ENCODE results near the gene SNRK. TPM values are rescaled to one million over a fixed set of nuclear protein-coding genes. Genes with fewer than 3 reads are reported as not detected.

Gene SNRK
- total RNA-seq, 1 experiment from 2014 or later, result 53.3 TPM

DNA sequence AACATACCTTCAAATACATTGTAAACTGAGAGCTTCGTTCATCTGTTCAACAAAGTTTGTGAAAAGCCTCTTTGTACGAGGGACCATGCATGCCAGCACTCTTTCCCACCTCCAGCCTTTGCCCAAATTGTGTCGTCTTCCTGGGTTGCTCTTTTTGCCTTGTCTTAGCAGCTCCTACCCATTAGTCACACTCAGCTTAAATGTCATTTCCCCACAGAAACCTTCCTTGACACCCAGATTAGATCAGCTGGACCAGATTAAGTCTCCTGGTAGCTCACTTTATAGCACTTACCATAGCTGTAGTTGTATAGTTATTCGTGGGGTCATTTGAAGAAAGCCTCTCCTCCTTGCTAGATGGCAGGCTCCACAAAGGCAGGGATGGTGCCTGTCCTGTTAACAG is 24.1 kb upstream of the SNRK start:
- no peak overlapping the region for H3K4me2 ChIP-seq (ENCODE audit: low read length)
- no peak for TF ChIP-seq EZH2 (IDR thresholded peaks at IDR 0.05; ENCODE audit: low read length, unreplicated experiment)
- DNase-seq (no peak), ATAC-seq (no peak)
- ChIA-PET POLR2A (ENCODE audit: unreplicated experiment) (no interaction called here), CTCF (no interaction called here)
- no peaks in the 10 kb centered on the region for H4K20me1 ChIP-seq (ENCODE audit: low read length)
- H3K79me2 ChIP-seq (ENCODE audit: low read length), result no peaks in the 10 kb centered on the region
- no peak overlapping the region for H2AFZ ChIP-seq (ENCODE audit: low read length)
- H3K36me3 ChIP-seq (ENCODE audit: low read depth, low read length), result no peaks in the 10 kb centered on the region
- no peak overlapping the region for H3K27ac ChIP-seq (ENCODE audit: low read length)
- H3K4me3 ChIP-seq (ENCODE audit: low read length), result no peak overlapping the region
- H3K9me2 ChIP-seq (replicated peaks; ENCODE audit: low read length), result no peaks in the 10 kb centered on the region
- no peaks in the 10 kb centered on the region for H3K27me3 ChIP-seq (ENCODE audit: low read length)
- peaks cover 9% of the 10 kb centered on the region; the same call in 1 of the 2 replicates for H3K4me1 ChIP-seq (ENCODE audit: insufficient read depth, low read length)
- intact Hi-C loops (cut with micrococcal nuclease), result no loop called here
- no TSS peak for BruUV-seq (replicated peaks)
- H3K9me3 ChIP-seq (ENCODE audit: low read length), result no peaks in the 10 kb centered on the region
- H3K9ac ChIP-seq (ENCODE audit: low read length), result no peak overlapping the region
- no peaks in the 10 kb centered on the region for H3F3A ChIP-seq (ENCODE audit: low read length, unreplicated experiment)

DNA sequence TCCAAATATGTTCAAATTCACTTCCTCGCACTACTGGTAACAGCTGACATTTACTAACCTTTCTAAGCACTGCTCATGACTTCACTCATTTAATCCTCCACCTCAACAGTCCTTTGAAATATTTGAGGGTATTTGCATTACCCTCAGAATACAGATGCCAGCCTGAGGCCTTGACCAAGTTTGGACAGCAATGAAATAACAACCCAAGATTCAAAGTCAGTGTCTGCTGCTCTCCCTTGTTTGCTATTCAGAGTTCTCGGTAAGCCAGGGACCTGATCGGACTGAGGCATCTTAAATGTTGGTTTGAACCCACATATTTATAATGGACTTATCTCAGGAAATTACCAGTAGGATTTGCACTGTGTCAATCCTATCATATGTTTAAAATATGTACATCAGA is 19.9 kb upstream of the SNRK start:
- no peaks in the 10 kb centered on the region; the same call in 1 of the 2 replicates for H3K4me1 ChIP-seq (ENCODE audit: insufficient read depth, low read length)
- DNase-seq (no peak), ATAC-seq (no peak)
- H3K9me3 ChIP-seq (ENCODE audit: low read length), result no peaks in the 10 kb centered on the region
- H3K9ac ChIP-seq (ENCODE audit: low read length), result no peak overlapping the region
- no peak overlapping the region for H3K4me2 ChIP-seq (ENCODE audit: low read length)
- TF ChIP-seq EZH2 (IDR thresholded peaks at IDR 0.05; ENCODE audit: low read length, unreplicated experiment) (no peak), EZH2phosphoT487 (IDR thresholded peaks at IDR 0.05; ENCODE audit: borderline replicate concordance, low read length) (no peak)
- no peaks in the 10 kb centered on the region for H3K36me3 ChIP-seq (ENCODE audit: low read depth, low read length)
- H3K27ac ChIP-seq (ENCODE audit: low read length), result no peak overlapping the region
- H4K20me1 ChIP-seq (ENCODE audit: low read length), result no peaks in the 10 kb centered on the region
- H2AFZ ChIP-seq (ENCODE audit: low read length), result no peak overlapping the region
- intact Hi-C loops (cut with micrococcal nuclease), result no loop called here
- H3K9me2 ChIP-seq (replicated peaks; ENCODE audit: low read length), result no peaks in the 10 kb centered on the region
- ChIA-PET POLR2A (ENCODE audit: unreplicated experiment) (no interaction called here), CTCF (no interaction called here)
- H3K4me3 ChIP-seq (ENCODE audit: low read length), result no peak overlapping the region
- no TSS peak for BruUV-seq (replicated peaks)
- H3K27me3 ChIP-seq (ENCODE audit: low read length), result no peaks in the 10 kb centered on the region
- no peaks in the 10 kb centered on the region for H3K79me2 ChIP-seq (ENCODE audit: low read length)
- no peaks in the 10 kb centered on the region for H3F3A ChIP-seq (ENCODE audit: low read length, unreplicated experiment)

DNA sequence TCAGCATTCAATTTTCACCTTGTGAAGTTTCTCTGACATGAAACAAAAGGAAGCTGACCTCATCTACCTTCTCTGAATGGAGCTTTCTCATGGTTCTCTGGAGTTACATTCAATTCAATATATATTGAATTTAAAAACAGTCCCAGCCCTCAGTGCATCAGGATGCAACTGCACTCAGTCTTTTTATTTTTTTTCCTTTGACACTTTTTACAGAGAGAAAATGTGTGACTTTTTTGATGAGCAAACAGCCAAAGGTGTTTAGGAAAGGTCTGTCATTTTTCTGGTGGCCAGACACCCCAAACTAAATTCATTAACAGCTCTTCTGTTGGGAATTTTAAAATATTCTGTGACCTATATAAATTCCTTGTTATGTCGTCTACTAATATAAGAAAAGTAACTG is 19.3 kb upstream of the SNRK start:
- H3K4me2 ChIP-seq (ENCODE audit: low read length), result no peak overlapping the region
- no peak overlapping the region for H3K4me3 ChIP-seq (ENCODE audit: low read length)
- no peak overlapping the region for H3K9ac ChIP-seq (ENCODE audit: low read length)
- CTCF ChIA-PET, result no interaction called here
- no TSS peak for BruUV-seq (replicated peaks)
- TF ChIP-seq EZH2phosphoT487 (IDR thresholded peaks at IDR 0.05; ENCODE audit: borderline replicate concordance, low read length) (no peak), EZH2 (IDR thresholded peaks at IDR 0.05; ENCODE audit: low read length, unreplicated experiment) (no peak)
- TF ChIP-seq, protein P1, sequence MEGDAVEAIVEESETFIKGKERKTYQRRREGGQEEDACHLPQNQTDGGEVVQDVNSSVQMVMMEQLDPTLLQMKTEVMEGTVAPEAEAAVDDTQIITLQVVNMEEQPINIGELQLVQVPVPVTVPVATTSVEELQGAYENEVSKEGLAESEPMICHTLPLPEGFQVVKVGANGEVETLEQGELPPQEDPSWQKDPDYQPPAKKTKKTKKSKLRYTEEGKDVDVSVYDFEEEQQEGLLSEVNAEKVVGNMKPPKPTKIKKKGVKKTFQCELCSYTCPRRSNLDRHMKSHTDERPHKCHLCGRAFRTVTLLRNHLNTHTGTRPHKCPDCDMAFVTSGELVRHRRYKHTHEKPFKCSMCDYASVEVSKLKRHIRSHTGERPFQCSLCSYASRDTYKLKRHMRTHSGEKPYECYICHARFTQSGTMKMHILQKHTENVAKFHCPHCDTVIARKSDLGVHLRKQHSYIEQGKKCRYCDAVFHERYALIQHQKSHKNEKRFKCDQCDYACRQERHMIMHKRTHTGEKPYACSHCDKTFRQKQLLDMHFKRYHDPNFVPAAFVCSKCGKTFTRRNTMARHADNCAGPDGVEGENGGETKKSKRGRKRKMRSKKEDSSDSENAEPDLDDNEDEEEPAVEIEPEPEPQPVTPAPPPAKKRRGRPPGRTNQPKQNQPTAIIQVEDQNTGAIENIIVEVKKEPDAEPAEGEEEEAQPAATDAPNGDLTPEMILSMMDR (conservative IDR thresholded peaks at IDR 0.05; ENCODE audit: low read depth, low read length), result no peak
- H3K79me2 ChIP-seq (ENCODE audit: low read length), result no peaks in the 10 kb centered on the region
- no peak overlapping the region for H2AFZ ChIP-seq (ENCODE audit: low read length)
- H4K20me1 ChIP-seq (ENCODE audit: low read length), result no peaks in the 10 kb centered on the region
- H3K27me3 ChIP-seq (ENCODE audit: low read length), result no peaks in the 10 kb centered on the region
- no peaks in the 10 kb centered on the region for H3F3A ChIP-seq (ENCODE audit: low read length, unreplicated experiment)
- intact Hi-C loops (cut with micrococcal nuclease), result no loop called here
- H3K27ac ChIP-seq (ENCODE audit: low read length), result no peak overlapping the region
- no peak for DNase-seq
- H3K9me3 ChIP-seq (ENCODE audit: low read length), result no peaks in the 10 kb centered on the region
- ATAC-seq, result no peak
- H3K9me2 ChIP-seq (replicated peaks; ENCODE audit: low read length), result no peaks in the 10 kb centered on the region
- POLR2A ChIA-PET (ENCODE audit: unreplicated experiment), result no interaction called here
- H3K36me3 ChIP-seq (ENCODE audit: low read depth, low read length), result no peaks in the 10 kb centered on the region
- no peaks in the 10 kb centered on the region; the same call in 1 of the 2 replicates for H3K4me1 ChIP-seq (ENCODE audit: insufficient read depth, low read length)

DNA sequence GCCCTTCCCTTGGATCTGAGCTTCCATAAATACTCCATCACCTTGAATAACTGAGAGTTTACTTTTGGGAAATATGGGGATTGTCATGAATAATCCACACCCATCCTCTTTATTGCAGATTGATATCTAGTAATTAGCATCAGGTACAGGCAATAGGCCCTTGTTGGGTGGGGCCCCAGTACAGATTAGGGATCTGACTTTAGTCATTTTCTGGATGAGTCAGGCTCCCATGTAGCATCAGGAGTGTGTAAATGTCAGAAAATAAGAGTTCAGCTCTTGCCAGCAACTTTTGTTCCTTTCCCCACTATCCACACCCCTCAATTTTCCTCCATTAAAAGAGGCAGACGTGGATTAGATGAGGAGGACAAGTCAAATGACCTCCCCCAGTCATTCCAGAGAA is 17.7 kb upstream of the SNRK start:
- TF ChIP-seq, protein P1 (conservative IDR thresholded peaks at IDR 0.05; ENCODE audit: low read depth, low read length), result no peak
- TF ChIP-seq EZH2 (IDR thresholded peaks at IDR 0.05; ENCODE audit: low read length, unreplicated experiment), result no peak
- no peak for TF ChIP-seq EZH2phosphoT487 (IDR thresholded peaks at IDR 0.05; ENCODE audit: borderline replicate concordance, low read length)
- no peaks in the 10 kb centered on the region for H3K36me3 ChIP-seq (ENCODE audit: low read depth, low read length)
- peak; percentile 75 for ATAC-seq
- no peak overlapping the region for H3K4me3 ChIP-seq (ENCODE audit: low read length)
- ChIA-PET CTCF (no interaction called here), POLR2A (ENCODE audit: unreplicated experiment) (no interaction called here)
- peak; percentile 37 for DNase-seq
- H4K20me1 ChIP-seq (ENCODE audit: low read length), result no peaks in the 10 kb centered on the region
- intact Hi-C loops (cut with micrococcal nuclease), result no loop called here
- no peaks in the 10 kb centered on the region for H3K27me3 ChIP-seq (ENCODE audit: low read length)
- no peak overlapping the region for H3K9ac ChIP-seq (ENCODE audit: low read length)
- H3K27ac ChIP-seq (ENCODE audit: low read length), result no peak overlapping the region
- BruUV-seq (replicated peaks), result no TSS peak
- H3K4me1 ChIP-seq (ENCODE audit: insufficient read depth, low read length), result no peaks in the 10 kb centered on the region; the same call in 1 of the 2 replicates
- H3K79me2 ChIP-seq (ENCODE audit: low read length), result no peaks in the 10 kb centered on the region
- no peaks in the 10 kb centered on the region for H3F3A ChIP-seq (ENCODE audit: low read length, unreplicated experiment)
- H3K4me2 ChIP-seq (ENCODE audit: low read length), result no peak overlapping the region
- H3K9me3 ChIP-seq (ENCODE audit: low read length), result no peaks in the 10 kb centered on the region
- no peak overlapping the region for H2AFZ ChIP-seq (ENCODE audit: low read length)
- no peaks in the 10 kb centered on the region for H3K9me2 ChIP-seq (replicated peaks; ENCODE audit: low read length)
